K562 (cell line): Measurements from ENCODE around the gene NHS. TPM values are rescaled to one million over a fixed set of nuclear protein-coding genes. Genes with fewer than 3 reads are reported as not detected.

Experiments
- ATAC-seq: fragments of 200-7000 bp; cut with Tn5 transposase; 3 replicates; pipeline ENCODE4 v1.9.1; 2020; ENCODE audit warnings: moderate library complexity
- BruUV-seq: library from RNA; stranded (reverse); fragments of 400-500 nt; replicated peaks from 2 replicates; lab custom pipeline; 2021; lab: Mats Ljungman, UMichigan
- CTCF ChIA-PET: fragments of 300-600 bp; formaldehyde crosslinking; extraction: SDS; loops from one replicate; lab custom pipeline; 2021; ENCODE audit warnings: low intra/inter-chr PET ratio; lab: Yijun Ruan, JAX
- POLR2A ChIA-PET: fragments of 300-600, 350-650 bp; sonication (Branson Sonifier 250); formaldehyde crosslinking; extraction: SDS; loops from one replicate; lab custom pipeline; 2021; ENCODE audit warnings: antibody characterized with exemption, inconsistent platforms; lab: Yijun Ruan, JAX
- DNase-seq, 4 experiments: peaks; one replicate each; pipeline versions ENCODE4 v3.0.0 to v3.0.0-alpha.2; 2011 to 2018; ENCODE audit warnings: low spot score in 3 of 4, mixed read lengths in 3 of 4; ENCODE audit errors: extremely low read depth in 1 of 4
- FAIRE-seq: peaks from 2 replicates; lab custom pipeline; 2011; peaks lifted over from hg19 to GRCh38; lab: Jason Lieb, UNC
- H2AFZ ChIP-seq: 2 replicates; pipeline ENCODE4 v1.6.0; 2011; ENCODE audit warnings: low read depth, low read length, control low read depth, inconsistent platforms
- H3K27ac ChIP-seq: fragments of 200-600 bp; 3 replicates; pipeline ENCODE4 v1.8.0; 2011; ENCODE audit warnings: low read depth, mild to moderate bottlenecking, control low read depth, inconsistent platforms, low read length, moderate library complexity, mixed read lengths; ENCODE audit errors: extremely low read depth
- H3K27me3 ChIP-seq, 2 experiments: fragments of 300-600 bp in 1 of 2; 2 replicates in 1 of 2; 3 replicates in 1 of 2; pipeline versions ENCODE4 v1.6.0 to v1.8.0; 2011; ENCODE audit warnings: inconsistent platforms in 2 of 2, low read length in 2 of 2, mild to moderate bottlenecking in 1 of 2, mixed read lengths in 1 of 2, moderate library complexity in 1 of 2; ENCODE audit not compliant: control insufficient read depth in 2 of 2, insufficient read depth in 2 of 2
- H3K36me3 ChIP-seq: fragments of 300-600 bp; 3 replicates; pipeline ENCODE4 v1.8.0; 2011; ENCODE audit warnings: mild to moderate bottlenecking, low read length, inconsistent platforms; ENCODE audit not compliant: control insufficient read depth, insufficient read depth
- H3K4me1 ChIP-seq, 2 experiments: fragments of 200-600 bp in 1 of 2; replicated peaks in 1 of 2; 2 replicates in 1 of 2; 3 replicates in 1 of 2; pipeline versions ENCODE4 v1.5.1 to v1.8.0; 2011; ENCODE audit warnings: inconsistent platforms in 2 of 2, low read length in 2 of 2, mild to moderate bottlenecking in 1 of 2, mixed read lengths in 1 of 2, moderate library complexity in 1 of 2; ENCODE audit not compliant: control insufficient read depth in 2 of 2, insufficient read depth in 2 of 2
- H3K4me2 ChIP-seq: 2 replicates; pipeline ENCODE4 v1.6.1; 2011; ENCODE audit warnings: low read length, control low read depth, inconsistent platforms, mixed read lengths; ENCODE audit not compliant: insufficient read depth
- H3K4me3 ChIP-seq: fragments of 200-600 bp; sonication (generic), shearing (Covaris generic); 2 replicates; pipeline ENCODE4 v1.5.1; 2016; ENCODE audit warnings: control low read depth, inconsistent platforms
- H3K79me2 ChIP-seq: fragments of 200-600 bp; 3 replicates; pipeline ENCODE4 v1.8.0; 2011; ENCODE audit warnings: low read length, inconsistent platforms; ENCODE audit not compliant: control insufficient read depth, insufficient read depth
- H3K9ac ChIP-seq, 2 experiments: 2 replicates each; pipeline versions ENCODE4 v1.6.0 to v1.6.1; 2011; ENCODE audit warnings: low read depth in 2 of 2, low read length in 2 of 2, control low read depth in 1 of 2, inconsistent platforms in 1 of 2, mild to moderate bottlenecking in 1 of 2, mixed read lengths in 1 of 2; ENCODE audit not compliant: insufficient read depth in 1 of 2
- H3K9me1 ChIP-seq: one replicate; pipeline ENCODE4 v1.6.0; 2011; ENCODE audit warnings: inconsistent platforms, mild to moderate bottlenecking, low read length, moderate library complexity; ENCODE audit not compliant: control insufficient read depth, insufficient read depth
- H3K9me3 ChIP-seq: replicated peaks from 2 replicates; pipeline ENCODE4 v1.5.1; 2011; ENCODE audit warnings: low read depth, low read length, inconsistent platforms; ENCODE audit not compliant: control insufficient read depth, insufficient read depth
- H4K20me1 ChIP-seq: replicated peaks from 2 replicates; pipeline ENCODE4 v1.6.1; 2011; ENCODE audit warnings: low read length, inconsistent platforms, mixed read lengths; ENCODE audit not compliant: control insufficient read depth, insufficient read depth
- BCL6 ChIP-seq: fragments of 250-450 bp; sonication (Bioruptor Pico); IDR thresholded peaks from 2 replicates; pipeline ENCODE4 v1.4.0; 2020
- ELF4 ChIP-seq: fragments of 450-650 bp; formaldehyde crosslinking; IDR thresholded peaks from 2 replicates; pipeline ENCODE4 v1.4.0; 2022; ENCODE audit warnings: missing genetic modification characterization
- EP300 ChIP-seq: IDR thresholded peaks from 2 replicates; pipeline ENCODE4 v1.6.1; 2012; ENCODE audit warnings: low read length, improper control_type of control experiment
- IRF2 ChIP-seq: sonication (generic); formaldehyde crosslinking; IDR thresholded peaks from 2 replicates; pipeline ENCODE4 v1.8.1; 2022; ENCODE audit warnings: mild to moderate bottlenecking, missing genetic modification reagents
- MAZ ChIP-seq, 2 experiments: fragments of 450-650 bp in 1 of 2; sonication (generic) in 1 of 2; formaldehyde crosslinking; IDR thresholded peaks in 1 of 2; conservative IDR thresholded peaks in 1 of 2; 2 replicates each; pipeline versions ENCODE4 v1.4.0 to v1.5.0; 2020; ENCODE audit warnings: mild to moderate bottlenecking in 1 of 2, missing genetic modification reagents in 1 of 2
- POLR3G ChIP-seq: IDR thresholded peaks from 2 replicates; pipeline ENCODE4 v1.6.1; 2011; ENCODE audit not compliant: insufficient read length, insufficient replicate concordance; ENCODE audit errors: extremely low read depth
- RHOXF2B ChIP-seq: fragments of 250-450 bp; sonication (Bioruptor Pico); conservative IDR thresholded peaks from 2 replicates; pipeline ENCODE4 v1.5.1; 2021
- SMAD2 ChIP-seq: fragments of 150-350 bp; IDR thresholded peaks from 2 replicates; pipeline ENCODE4 v1.6.1; 2014; ENCODE audit warnings: low read depth, mild to moderate bottlenecking, low read length
- XRCC3 ChIP-seq: fragments of 450-650 bp; IDR thresholded peaks from 2 replicates; pipeline ENCODE4 v1.6.1; 2017; ENCODE audit warnings: mild to moderate bottlenecking, moderate library complexity
- WGBS: fragments of 100-300 bp; shearing (Covaris generic); methylation state at CpG from one replicate; pipeline ENCODE4 v1.1.6; 2016; ENCODE audit warnings: low coverage, mixed read lengths; ENCODE audit not compliant: insufficient coverage; ENCODE audit errors: missing lambda C conversion rate; 5-methylcytosine and 5-hydroxymethylcytosine counted together
- in situ Hi-C: fragments of 300-500 bp; cut with MboI; formaldehyde crosslinking; loops from 4 replicates; pipeline ENCODE4 v1.15.0; 2018; ENCODE audit warnings: inconsistent platforms, mixed read lengths
- intact Hi-C: fragments of 100-400 bp; cut with micrococcal nuclease; formaldehyde crosslinking; loops from 2 replicates; pipeline ENCODE4 v1.14.2; 2022
- polyA plus RNA-seq, 8 experiments: library from polyadenylated mRNA; depleted of rRNA in 4 of 8; stranded (reverse) in 5 of 8; unstranded in 3 of 8; fragments of >200 nt; fragmentation: Nextera tagmentation in 2 of 8; fragmentation: Illumina TruSeq in 1 of 8; extraction: Ambion mirVana in 2 of 8; extraction: Trizol in 1 of 8; gene quantifications; 2 replicates each; pipeline versions ENCODE4 v1.2.1 to v1.2.3, GENCODE V29; 2011 to 2014; ENCODE audit warnings: inconsistent platforms in 1 of 8, missing spikeins in 1 of 8
- total RNA-seq, 7 experiments: library from RNA; depleted of rRNA in 6 of 7; stranded (reverse); fragments of >200 nt in 6 of 7; fragmentation: Illumina TruSeq in 2 of 7; extraction: Trizol in 2 of 7; gene quantifications; 2 replicates each; pipeline versions ENCODE4 v1.2.1 to v1.2.3, GENCODE V29; 2011 to 2021; ENCODE audit warnings: low replicate concordance in 1 of 7
- TF ChIP-seq, protein P1 (sequence below), 2 experiments: fragments of 450-650 bp; IDR thresholded peaks; 2 replicates each; pipeline ENCODE4 v1.6.1; 2016

Gene NHS
- total and polyA plus RNA-seq, 9 of the 15 experiments (the other 6 are each of a cell fraction or from before 2014, with no cell fraction given) = 0.02 TPM; not detected in 8

DNA sequence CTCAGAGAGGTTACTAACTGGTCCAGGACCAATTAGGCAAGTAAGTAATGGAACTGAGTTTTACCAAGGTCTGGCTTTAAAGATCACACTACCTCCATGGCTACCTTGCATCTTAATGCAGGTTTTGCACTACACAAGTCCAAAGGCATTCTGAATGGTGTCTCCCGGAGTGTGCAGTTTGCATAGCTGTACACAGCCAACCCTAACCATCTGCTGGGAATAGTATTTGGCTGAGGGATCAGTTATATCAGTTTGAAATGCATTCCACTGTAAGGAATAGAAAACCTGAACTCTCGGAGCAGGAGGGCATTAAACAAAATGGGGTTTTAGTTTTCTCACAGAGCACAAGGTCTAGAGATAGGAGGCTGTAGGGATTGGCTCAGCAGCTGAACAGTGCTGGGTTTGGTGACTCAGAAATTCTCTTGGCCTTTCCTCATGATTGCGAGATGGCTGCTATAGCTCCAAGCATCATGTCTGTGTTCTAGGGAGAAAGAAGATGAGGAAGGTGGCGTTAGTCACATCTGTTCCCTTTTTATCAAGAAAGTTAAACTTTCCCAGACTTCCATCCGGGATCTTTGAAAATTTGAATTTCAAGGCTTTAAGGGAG is 177.1 kb downstream of the NHS start:
- Histone ChIP-seq H3K79me2 (no peaks in the 10 kb centered on the region), H3K4me3 (no peak overlapping the region), H4K20me1 (no peaks in the 10 kb centered on the region), H3K9me1 (no peaks in the 10 kb centered on the region), H3K27ac (no peak overlapping the region), H3K36me3 (no peaks in the 10 kb centered on the region), H3K27me3 (no peaks in the 10 kb centered on the region), H3K4me1 (no peaks in the 10 kb centered on the region; a peak in 1 of 5 replicates), H3K9ac (no peak overlapping the region), H3K4me2 (no peak overlapping the region), H3K9me3 (no peaks in the 10 kb centered on the region), H2AFZ (no peak overlapping the region)
- in situ Hi-C loops (no loop called here), intact Hi-C loops (no loop called here)
- FAIRE-seq (no peak), DNase-seq (no peak), ATAC-seq (no peak)
- 0% methylated on average over 3 of the region's 5 CpGs for WGBS
- ChIA-PET CTCF (no interaction called here), POLR2A (no interaction called here)
- BruUV-seq = no TSS peak
- no peak for TF ChIP-seq MAZ (CRISPR knock-in tag; conservative IDR thresholded peaks at IDR 0.05 in 1 of 2, IDR thresholded peaks at IDR 0.05 in 1 of 2)
- no peak for TF ChIP-seq EP300
- TF ChIP-seq XRCC3 = no peak
- no peak for TF ChIP-seq IRF2 (CRISPR knock-in tag)
- no peak for TF ChIP-seq SMAD2
- no peak for TF ChIP-seq ELF4
- TF ChIP-seq, protein P1, sequence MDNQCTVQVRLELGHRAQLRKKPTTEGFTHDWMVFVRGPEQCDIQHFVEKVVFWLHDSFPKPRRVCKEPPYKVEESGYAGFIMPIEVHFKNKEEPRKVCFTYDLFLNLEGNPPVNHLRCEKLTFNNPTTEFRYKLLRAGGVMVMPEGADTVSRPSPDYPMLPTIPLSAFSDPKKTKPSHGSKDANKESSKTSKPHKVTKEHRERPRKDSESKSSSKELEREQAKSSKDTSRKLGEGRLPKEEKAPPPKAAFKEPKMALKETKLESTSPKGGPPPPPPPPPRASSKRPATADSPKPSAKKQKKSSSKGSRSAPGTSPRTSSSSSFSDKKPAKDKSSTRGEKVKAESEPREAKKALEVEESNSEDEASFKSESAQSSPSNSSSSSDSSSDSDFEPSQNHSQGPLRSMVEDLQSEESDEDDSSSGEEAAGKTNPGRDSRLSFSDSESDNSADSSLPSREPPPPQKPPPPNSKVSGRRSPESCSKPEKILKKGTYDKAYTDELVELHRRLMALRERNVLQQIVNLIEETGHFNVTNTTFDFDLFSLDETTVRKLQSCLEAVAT (IDR thresholded peaks at IDR 0.05) = no peak
- no peak for TF ChIP-seq BCL6 (CRISPR knock-in tag)
- TF ChIP-seq POLR3G = no peak
- TF ChIP-seq RHOXF2B (CRISPR knock-in tag) = no peak
